ENCODE results near the gene SPAG16.

Gene SPAG16

GRCh38 chr2:214217599-214217998 lies 933.3 kb downstream of the SPAG16 start:
- H3K4me3 ChIP-seq (ENCODE audit: low read length): no peak overlapping the region
- DNase-seq (ENCODE audit: low read depth): no peak
- TF ChIP-seq CTCF (conservative IDR thresholded peaks at IDR 0.05; ENCODE audit: low read length): no peak

GRCh38 chr2:214220251-214220650 lies 936.0 kb downstream of the SPAG16 start:
- DNase-seq (ENCODE audit: low read depth): no peak
- H3K4me3 ChIP-seq (ENCODE audit: low read length): no peak overlapping the region
- no peak for TF ChIP-seq CTCF (conservative IDR thresholded peaks at IDR 0.05; ENCODE audit: low read length)

- H3K4me3 ChIP-seq (ENCODE audit: low read length): no peak overlapping the region
- no peak for TF ChIP-seq CTCF (conservative IDR thresholded peaks at IDR 0.05; ENCODE audit: low read length)
- no peak for DNase-seq (ENCODE audit: low read depth)
Observed at GRCh38 chr2:214226061-214226460, 941.8 kb downstream of the SPAG16 start.

- TF ChIP-seq CTCF (conservative IDR thresholded peaks at IDR 0.05; ENCODE audit: low read length): no peak
- peak; percentile 16 for DNase-seq (ENCODE audit: low read depth)
- H3K4me3 ChIP-seq (ENCODE audit: low read length): no peak overlapping the region
Observed at GRCh38 chr2:214232271-214232670, 948.0 kb downstream of the SPAG16 start.

- no peak overlapping the region for H3K4me3 ChIP-seq (ENCODE audit: low read length)
- no peak for DNase-seq (ENCODE audit: low read depth)
- no peak for TF ChIP-seq CTCF (conservative IDR thresholded peaks at IDR 0.05; ENCODE audit: low read length)
Observed at GRCh38 chr2:214233164-214233563, 948.9 kb downstream of the SPAG16 start.

DNA sequence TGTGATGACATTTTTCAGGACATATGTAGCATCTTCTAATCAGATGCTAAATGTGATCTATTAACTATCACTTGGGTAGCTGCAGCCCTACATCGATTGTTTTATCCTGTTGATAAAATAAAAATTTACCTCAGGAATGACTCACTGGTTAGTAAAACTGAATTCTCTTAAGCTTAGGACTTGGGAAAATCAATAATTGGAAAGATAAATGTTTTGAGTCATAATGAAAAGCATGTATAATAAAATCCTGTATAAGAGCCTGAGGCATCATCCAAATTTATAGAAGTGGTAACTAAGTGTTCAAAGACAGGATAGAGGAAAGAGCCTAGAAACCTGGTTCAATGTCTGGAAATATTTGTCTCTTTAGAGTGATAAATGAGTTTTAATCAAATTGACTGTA lies 958.5 kb downstream of the SPAG16 start:
- no peak for DNase-seq (ENCODE audit: low read depth)
- TF ChIP-seq CTCF (conservative IDR thresholded peaks at IDR 0.05; ENCODE audit: low read length): no peak
- no peak overlapping the region for H3K4me3 ChIP-seq (ENCODE audit: low read length)

GRCh38 chr2:214244847-214245246 lies 960.6 kb downstream of the SPAG16 start:
- DNase-seq (ENCODE audit: low read depth): peak; percentile 53
- TF ChIP-seq CTCF (conservative IDR thresholded peaks at IDR 0.05; ENCODE audit: low read length): no peak
- H3K4me3 ChIP-seq (ENCODE audit: low read length): no peak overlapping the region

All from AG10803 (cell line).